Fibroblast of pulmonary artery (primary cell): ENCODE results near the gene RANGRF.

Experiments used
- DNase-seq: peaks from one replicate; pipeline ENCODE4 v3.0.0-alpha.2; 2010; ENCODE audit warnings: low read depth
- H3K4me3 ChIP-seq: replicated peaks from 2 replicates; pipeline ENCODE4 v1.5.1; 2011; ENCODE audit warnings: low read depth, mild to moderate bottlenecking, control low read depth, low read length, moderate library complexity
- TF ChIP-seq, protein P1 (sequence below): IDR thresholded peaks from 2 replicates; pipeline ENCODE4 v1.5.1; 2011; ENCODE audit warnings: mild to moderate bottlenecking, control low read depth, low read length, inconsistent platforms; ENCODE audit errors: missing control alignments

Gene RANGRF

DNA sequence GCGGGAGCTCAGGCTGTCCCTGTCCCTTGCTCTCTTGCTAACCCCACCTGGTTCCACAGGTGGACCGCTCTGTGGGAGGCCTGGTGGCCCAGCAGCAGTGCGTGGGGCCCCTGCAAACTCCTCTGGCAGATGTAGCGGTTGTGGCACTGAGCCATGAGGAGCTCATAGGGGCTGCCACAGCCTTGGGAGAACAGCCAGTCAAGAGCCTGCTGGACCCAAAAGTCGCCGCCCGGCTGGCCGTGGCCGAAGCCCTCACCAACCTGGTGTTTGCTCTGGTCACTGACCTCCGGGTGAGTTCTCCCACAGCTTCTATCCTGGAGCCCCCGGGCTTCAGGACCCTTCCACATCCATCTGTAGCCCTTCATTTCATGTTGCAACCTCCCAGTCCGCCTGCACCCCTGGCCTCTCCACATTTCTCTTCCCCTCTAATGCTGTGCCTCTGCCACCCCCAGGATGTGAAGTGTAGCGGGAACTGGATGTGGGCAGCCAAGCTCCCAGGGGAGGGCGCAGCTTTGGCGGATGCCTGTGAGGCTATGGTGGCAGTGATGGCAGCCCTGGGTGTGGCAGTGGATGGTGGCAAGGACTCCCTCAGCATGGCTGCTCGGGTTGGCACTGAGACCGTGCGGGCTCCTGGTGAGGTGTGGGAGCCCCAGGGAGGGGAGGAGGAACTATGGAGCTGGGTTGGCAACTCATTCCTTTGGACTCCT is 23.5 kb upstream of the RANGRF start:
- H3K4me3 ChIP-seq, result no peak overlapping the region
- no peak for DNase-seq
- TF ChIP-seq, protein P1, sequence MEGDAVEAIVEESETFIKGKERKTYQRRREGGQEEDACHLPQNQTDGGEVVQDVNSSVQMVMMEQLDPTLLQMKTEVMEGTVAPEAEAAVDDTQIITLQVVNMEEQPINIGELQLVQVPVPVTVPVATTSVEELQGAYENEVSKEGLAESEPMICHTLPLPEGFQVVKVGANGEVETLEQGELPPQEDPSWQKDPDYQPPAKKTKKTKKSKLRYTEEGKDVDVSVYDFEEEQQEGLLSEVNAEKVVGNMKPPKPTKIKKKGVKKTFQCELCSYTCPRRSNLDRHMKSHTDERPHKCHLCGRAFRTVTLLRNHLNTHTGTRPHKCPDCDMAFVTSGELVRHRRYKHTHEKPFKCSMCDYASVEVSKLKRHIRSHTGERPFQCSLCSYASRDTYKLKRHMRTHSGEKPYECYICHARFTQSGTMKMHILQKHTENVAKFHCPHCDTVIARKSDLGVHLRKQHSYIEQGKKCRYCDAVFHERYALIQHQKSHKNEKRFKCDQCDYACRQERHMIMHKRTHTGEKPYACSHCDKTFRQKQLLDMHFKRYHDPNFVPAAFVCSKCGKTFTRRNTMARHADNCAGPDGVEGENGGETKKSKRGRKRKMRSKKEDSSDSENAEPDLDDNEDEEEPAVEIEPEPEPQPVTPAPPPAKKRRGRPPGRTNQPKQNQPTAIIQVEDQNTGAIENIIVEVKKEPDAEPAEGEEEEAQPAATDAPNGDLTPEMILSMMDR, result no peak

DNA sequence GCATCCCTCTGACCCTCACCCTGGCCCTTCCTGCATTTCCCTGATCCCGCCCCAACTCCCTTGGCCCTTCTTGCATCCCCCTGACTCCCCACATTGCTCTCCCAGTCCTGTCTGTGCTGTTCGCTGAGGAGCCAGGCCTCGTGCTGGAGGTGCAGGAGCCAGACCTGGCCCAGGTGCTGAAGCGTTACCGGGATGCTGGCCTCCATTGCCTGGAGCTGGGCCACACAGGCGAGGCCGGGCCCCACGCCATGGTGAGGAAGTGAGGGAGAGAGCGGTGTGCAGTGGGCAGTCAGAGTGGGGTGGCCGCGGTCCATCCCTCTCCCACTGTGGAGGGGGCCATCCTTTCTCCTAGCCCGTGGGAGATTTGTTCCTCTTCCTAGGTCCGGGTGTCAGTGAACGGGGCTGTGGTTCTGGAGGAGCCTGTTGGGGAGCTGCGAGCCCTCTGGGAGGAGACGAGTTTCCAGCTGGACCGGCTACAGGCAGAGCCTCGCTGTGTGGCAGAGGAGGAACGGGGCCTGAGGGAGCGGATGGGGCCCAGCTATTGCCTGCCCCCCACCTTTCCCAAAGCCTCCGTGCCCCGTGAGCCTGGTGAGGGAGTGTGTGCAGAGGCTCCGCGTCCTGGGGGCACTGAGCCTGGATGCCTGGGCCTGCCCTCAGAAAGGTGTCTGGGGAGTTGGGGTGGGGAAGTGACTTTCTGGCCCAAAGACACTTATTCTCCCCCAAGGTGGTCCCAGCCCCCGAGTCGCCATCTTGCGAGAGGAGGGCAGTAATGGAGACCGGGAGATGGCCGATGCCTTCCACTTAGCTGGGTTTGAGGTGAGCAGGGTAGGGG is 21.6 kb upstream of the RANGRF start:
- TF ChIP-seq, protein P1, result no peak
- DNase-seq, result no peak
- H3K4me3 ChIP-seq, result no peak overlapping the region

GRCh38 chr17:8267480-8268147 is 20.9 kb upstream of the RANGRF start:
- TF ChIP-seq, protein P1, result no peak
- DNase-seq, result no peak
- no peak overlapping the region for H3K4me3 ChIP-seq

- DNase-seq, result no peak
- TF ChIP-seq, protein P1, result no peak
- H3K4me3 ChIP-seq, result no peak overlapping the region
Observed at GRCh38 chr17:8268550-8269298, 19.7 kb upstream of the RANGRF start.

DNA sequence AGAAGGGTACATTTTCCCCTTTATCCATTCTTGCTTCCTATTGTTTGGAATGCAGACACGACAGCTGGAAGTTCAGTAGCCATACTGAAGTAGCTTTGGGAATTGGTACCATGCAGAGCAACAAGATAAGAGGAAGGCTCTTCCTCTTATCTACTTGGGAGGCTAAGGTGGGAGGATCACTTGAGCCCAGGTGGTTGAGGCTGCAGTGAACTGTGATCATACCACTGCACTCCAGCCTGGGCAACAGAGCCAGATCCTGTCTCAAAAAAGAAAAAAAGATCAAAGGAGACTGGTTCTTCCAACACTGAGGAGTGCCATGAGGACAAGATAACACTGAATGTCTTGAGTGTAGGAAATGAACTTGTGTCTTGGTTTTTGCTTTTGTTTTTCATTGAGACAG is 16.0 kb upstream of the RANGRF start:
- H3K4me3 ChIP-seq, result no peak overlapping the region
- no peak for DNase-seq
- TF ChIP-seq, protein P1, result no peak

GRCh38 chr17:8273884-8274444 is 14.5 kb upstream of the RANGRF start:
- H3K4me3 ChIP-seq, result no peak overlapping the region
- DNase-seq, result no peak
- TF ChIP-seq, protein P1, result no peak
